Smooth muscle cell (in vitro differentiated cells): ENCODE results near the gene KRT82. TPM values are rescaled to one million over a fixed set of nuclear protein-coding genes. Genes with fewer than 3 reads are reported as not detected.

Experiments
- DNase-seq: peaks from one replicate; lab custom pipeline; 2025; ENCODE audit not compliant: unreplicated experiment; lab: John Stamatoyannopoulos, UW
- H2AFZ ChIP-seq: fragments of 200-600 bp; sonication (generic); 2 replicates; pipeline ENCODE4 v1.6.0; 2016; ENCODE audit warnings: antibody characterized with exemption, low read depth, mild to moderate bottlenecking
- H3F3A ChIP-seq: fragments of 200-600 bp; sonication (generic); 2 replicates; pipeline ENCODE4 v1.6.0; 2017; ENCODE audit warnings: antibody characterized with exemption, low read depth
- H3K27ac ChIP-seq: fragments of 200-600 bp; sonication (generic); 2 replicates; pipeline ENCODE4 v1.5.1; 2016; ENCODE audit warnings: low read depth, mild to moderate bottlenecking
- H3K27me3 ChIP-seq: fragments of 200-600 bp; sonication (generic); 2 replicates; pipeline ENCODE4 v1.6.1; 2016; ENCODE audit warnings: low read depth, mild to moderate bottlenecking
- H3K36me3 ChIP-seq: fragments of 200-600 bp; sonication (generic); 2 replicates; pipeline ENCODE4 v1.5.1; 2016; ENCODE audit warnings: low read depth
- H3K4me1 ChIP-seq: fragments of 200-600 bp; sonication (generic); 2 replicates; pipeline ENCODE4 v1.5.1; 2016; ENCODE audit warnings: low read depth
- H3K4me2 ChIP-seq: fragments of 200-600 bp; sonication (generic); 2 replicates; pipeline ENCODE4 v1.6.0; 2016; ENCODE audit warnings: mild to moderate bottlenecking
- H3K4me3 ChIP-seq: fragments of 200-600 bp; sonication (generic); 2 replicates; pipeline ENCODE4 v1.5.1; 2016; ENCODE audit warnings: mild to moderate bottlenecking
- H3K79me2 ChIP-seq: fragments of 200-600 bp; sonication (generic); 2 replicates; pipeline ENCODE4 v1.6.0; 2016; ENCODE audit warnings: low read depth, mild to moderate bottlenecking
- H3K9ac ChIP-seq: fragments of 200-600 bp; sonication (generic); 2 replicates; pipeline ENCODE4 v1.6.0; 2016; ENCODE audit warnings: low read depth
- H3K9me3 ChIP-seq: fragments of 200-600 bp; sonication (generic); replicated peaks from 2 replicates; pipeline ENCODE4 v1.5.1; 2016; ENCODE audit warnings: low read depth
- H4K20me1 ChIP-seq: fragments of 200-600 bp; sonication (generic); 2 replicates; pipeline ENCODE4 v1.6.0; 2016; ENCODE audit warnings: low read depth
- WGBS: methylation state at CpG from one replicate; pipeline ENCODE4 v1.1.7; 2016; ENCODE audit warnings: low lambda C conversion rate; 5-methylcytosine and 5-hydroxymethylcytosine counted together
- polyA plus RNA-seq: library from polyadenylated mRNA; unstranded; fragments of >200 nt; fragmentation: Nextera tagmentation; extraction: Ambion mirVana; gene quantifications from 2 replicates; pipeline ENCODE4 v1.2.1, GENCODE V29; 2016
- total RNA-seq: library from RNA; depleted of rRNA; stranded (reverse); fragments of >200 nt; gene quantifications from 2 replicates; pipeline ENCODE4 v1.2.3, GENCODE V29; 2014
- TF ChIP-seq, protein P1 (sequence below): fragments of 200-600 bp; sonication (generic); IDR thresholded peaks from 2 replicates; pipeline ENCODE4 v1.5.1; 2017; ENCODE audit warnings: borderline replicate concordance, mild to moderate bottlenecking, antibody characterized with exemption; ENCODE audit not compliant: insufficient read depth, poor library complexity, severe bottlenecking

Gene KRT82
- total and polyA plus RNA-seq, 2 experiments from 2014 or later = 0.23 TPM; not detected in 1

- Histone ChIP-seq H3K4me2 (no peak overlapping the region), H3K4me1 (no peaks in the 10 kb centered on the region), H2AFZ (no peak overlapping the region), H3F3A (no peaks in the 10 kb centered on the region), H3K9ac (no peak overlapping the region), H3K4me3 (no peak overlapping the region), H3K9me3 (no peaks in the 10 kb centered on the region), H4K20me1 (no peaks in the 10 kb centered on the region), H3K27ac (no peak overlapping the region), H3K36me3 (no peaks in the 10 kb centered on the region), H3K27me3 (peaks cover 17% of the 10 kb centered on the region), H3K79me2 (no peaks in the 10 kb centered on the region)
- TF ChIP-seq, protein P1, sequence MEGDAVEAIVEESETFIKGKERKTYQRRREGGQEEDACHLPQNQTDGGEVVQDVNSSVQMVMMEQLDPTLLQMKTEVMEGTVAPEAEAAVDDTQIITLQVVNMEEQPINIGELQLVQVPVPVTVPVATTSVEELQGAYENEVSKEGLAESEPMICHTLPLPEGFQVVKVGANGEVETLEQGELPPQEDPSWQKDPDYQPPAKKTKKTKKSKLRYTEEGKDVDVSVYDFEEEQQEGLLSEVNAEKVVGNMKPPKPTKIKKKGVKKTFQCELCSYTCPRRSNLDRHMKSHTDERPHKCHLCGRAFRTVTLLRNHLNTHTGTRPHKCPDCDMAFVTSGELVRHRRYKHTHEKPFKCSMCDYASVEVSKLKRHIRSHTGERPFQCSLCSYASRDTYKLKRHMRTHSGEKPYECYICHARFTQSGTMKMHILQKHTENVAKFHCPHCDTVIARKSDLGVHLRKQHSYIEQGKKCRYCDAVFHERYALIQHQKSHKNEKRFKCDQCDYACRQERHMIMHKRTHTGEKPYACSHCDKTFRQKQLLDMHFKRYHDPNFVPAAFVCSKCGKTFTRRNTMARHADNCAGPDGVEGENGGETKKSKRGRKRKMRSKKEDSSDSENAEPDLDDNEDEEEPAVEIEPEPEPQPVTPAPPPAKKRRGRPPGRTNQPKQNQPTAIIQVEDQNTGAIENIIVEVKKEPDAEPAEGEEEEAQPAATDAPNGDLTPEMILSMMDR = no peak
- 90% methylated on average over 3 of the region's 3 CpGs for WGBS
- no peak for DNase-seq
Measured at GRCh38 chr12:52383331-52383730, 22.8 kb downstream of the KRT82 start.

GRCh38 chr12:52382854-52383253 lies 23.3 kb downstream of the KRT82 start:
- no peak overlapping the region for H3K4me2 ChIP-seq
- TF ChIP-seq, protein P1 = no peak
- no peaks in the 10 kb centered on the region for H3K79me2 ChIP-seq
- H3K4me3 ChIP-seq = no peak overlapping the region
- no peaks in the 10 kb centered on the region for H3K36me3 ChIP-seq
- H3K9ac ChIP-seq = no peak overlapping the region
- H3K4me1 ChIP-seq = no peaks in the 10 kb centered on the region
- 84% methylated on average over 2 of the region's 2 CpGs for WGBS
- H3K27ac ChIP-seq = no peak overlapping the region
- no peaks in the 10 kb centered on the region for H3F3A ChIP-seq
- DNase-seq = no peak
- peaks cover 12% of the 10 kb centered on the region for H3K27me3 ChIP-seq
- H4K20me1 ChIP-seq = no peaks in the 10 kb centered on the region
- H2AFZ ChIP-seq = no peak overlapping the region
- H3K9me3 ChIP-seq = no peaks in the 10 kb centered on the region

- Histone ChIP-seq H3F3A (no peaks in the 10 kb centered on the region), H3K36me3 (no peaks in the 10 kb centered on the region), H3K9ac (no peak overlapping the region), H3K27ac (no peak overlapping the region), H3K79me2 (no peaks in the 10 kb centered on the region), H3K9me3 (no peaks in the 10 kb centered on the region), H3K27me3 (no peaks in the 10 kb centered on the region), H4K20me1 (no peaks in the 10 kb centered on the region), H2AFZ (no peak overlapping the region), H3K4me3 (no peak overlapping the region), H3K4me1 (no peaks in the 10 kb centered on the region), H3K4me2 (no peak overlapping the region)
- WGBS = 81% methylated on average over 8 of the region's 8 CpGs
- TF ChIP-seq, protein P1 = no peak
- no peak for DNase-seq
Measured at GRCh38 chr12:52381206-52381605, 24.9 kb downstream of the KRT82 start.

GRCh38 chr12:52380271-52380694 lies 25.9 kb downstream of the KRT82 start:
- Histone ChIP-seq H3K79me2 (no peaks in the 10 kb centered on the region), H3K36me3 (no peaks in the 10 kb centered on the region), H3F3A (no peaks in the 10 kb centered on the region), H3K9me3 (no peaks in the 10 kb centered on the region), H3K9ac (no peak overlapping the region), H4K20me1 (no peaks in the 10 kb centered on the region), H3K4me3 (no peak overlapping the region), H3K4me2 (no peak overlapping the region), H3K4me1 (no peaks in the 10 kb centered on the region), H3K27ac (no peak overlapping the region), H2AFZ (no peak overlapping the region), H3K27me3 (no peaks in the 10 kb centered on the region)
- no peak for DNase-seq
- TF ChIP-seq, protein P1 = peak; percentile 49
- whole genome bisulfite sequencing = 50% methylated on average over 15 of the region's 15 CpGs
